A549 treated with AZD9567 at 1 μM for 4 hours (cell line): ENCODE data around the gene LUC7L. TPM values are rescaled to one million over a fixed set of nuclear protein-coding genes. Genes with fewer than 3 reads are reported as not detected.

Source experiments
- total RNA-seq: library from RNA; stranded (reverse); fragments of 200-300 nt; extraction: Qiagen RNA extraction; gene quantifications from 5 replicates; pipeline ENCODE4 v1.2.3, GENCODE V29; 2022; ENCODE audit not compliant: insufficient read depth

The LUC7L gene, protein sequence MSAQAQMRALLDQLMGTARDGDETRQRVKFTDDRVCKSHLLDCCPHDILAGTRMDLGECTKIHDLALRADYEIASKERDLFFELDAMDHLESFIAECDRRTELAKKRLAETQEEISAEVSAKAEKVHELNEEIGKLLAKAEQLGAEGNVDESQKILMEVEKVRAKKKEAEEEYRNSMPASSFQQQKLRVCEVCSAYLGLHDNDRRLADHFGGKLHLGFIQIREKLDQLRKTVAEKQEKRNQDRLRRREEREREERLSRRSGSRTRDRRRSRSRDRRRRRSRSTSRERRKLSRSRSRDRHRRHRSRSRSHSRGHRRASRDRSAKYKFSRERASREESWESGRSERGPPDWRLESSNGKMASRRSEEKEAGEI
- total RNA-seq: 43.0 to 55.3 TPM (median 52.7 TPM) in 5 replicates

DNA sequence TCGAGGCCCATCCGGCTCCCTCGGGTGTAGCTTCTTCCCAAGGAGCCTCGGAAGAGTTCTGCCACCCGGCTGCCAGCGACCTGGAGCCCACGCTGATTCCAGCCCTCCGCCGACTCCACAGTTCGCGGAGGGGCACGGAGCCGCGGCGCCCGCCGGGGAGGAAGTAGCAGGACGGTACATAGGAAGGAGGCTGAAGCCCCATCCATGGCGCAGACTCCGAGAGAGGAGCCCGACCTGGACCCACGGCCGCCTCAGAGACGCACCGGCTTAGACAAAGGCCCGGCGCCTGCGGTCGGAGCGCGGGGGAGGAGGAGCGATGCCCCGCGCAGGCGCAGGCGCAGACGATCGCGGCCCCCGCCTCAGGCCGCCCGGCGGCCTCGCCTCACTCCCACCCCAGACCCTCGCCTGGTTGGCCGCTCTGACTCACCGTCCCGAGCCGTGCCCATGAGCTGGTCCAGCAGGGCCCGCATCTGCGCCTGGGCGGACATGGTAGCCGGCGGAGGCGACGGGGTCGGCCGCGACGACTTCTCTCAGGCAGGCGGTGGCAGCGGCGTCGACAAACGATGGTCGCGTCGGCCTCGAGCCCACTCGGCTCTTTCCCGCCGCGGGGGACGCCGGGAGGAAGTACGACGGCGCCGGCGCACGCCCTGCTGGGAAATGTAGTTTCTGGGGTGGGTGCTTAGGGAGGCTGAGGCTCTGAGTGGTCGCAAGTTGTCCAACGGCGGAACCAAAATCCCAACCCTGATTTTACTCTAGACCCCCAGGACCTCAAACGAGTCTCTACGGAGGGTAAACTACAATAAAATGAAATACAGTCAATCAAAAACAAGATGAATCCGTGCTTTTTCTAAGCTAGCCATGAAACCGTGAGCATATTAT lies at the start of gene LUC7L:
Gene LUC7L (minus strand): TSS at position 598 of the 879 bp plus-strand sequence. CDS start 110 bp downstream, at position 488.

DNA sequence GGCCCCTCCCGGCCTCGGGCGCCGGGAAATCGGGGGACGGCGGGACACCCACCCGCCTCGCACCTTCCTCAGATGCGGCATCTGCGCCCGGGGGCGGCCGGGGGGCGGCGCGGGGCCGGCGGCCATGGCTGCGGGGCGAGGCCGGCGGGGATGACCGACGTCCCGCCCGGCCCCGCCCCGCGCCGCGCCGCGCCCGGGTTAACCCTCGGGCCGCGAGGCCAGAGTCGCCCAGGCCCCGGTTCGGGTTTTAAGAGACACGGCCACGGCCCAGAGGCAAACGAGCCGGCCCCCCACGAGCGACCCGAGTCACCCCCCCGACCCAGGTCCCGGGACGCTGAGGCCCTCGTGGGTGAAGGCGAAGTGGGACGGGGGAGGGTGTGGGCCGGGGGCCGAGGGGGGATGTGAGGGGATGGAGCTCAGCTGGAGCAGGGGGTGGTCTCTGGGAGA lies 46.6 kb upstream of the LUC7L start, which contains the start of gene RGS11:
Gene RGS11 (minus strand): TSS at position 159 of the 447 bp plus-strand sequence. CDS start 33 bp downstream, at position 126.

DNA sequence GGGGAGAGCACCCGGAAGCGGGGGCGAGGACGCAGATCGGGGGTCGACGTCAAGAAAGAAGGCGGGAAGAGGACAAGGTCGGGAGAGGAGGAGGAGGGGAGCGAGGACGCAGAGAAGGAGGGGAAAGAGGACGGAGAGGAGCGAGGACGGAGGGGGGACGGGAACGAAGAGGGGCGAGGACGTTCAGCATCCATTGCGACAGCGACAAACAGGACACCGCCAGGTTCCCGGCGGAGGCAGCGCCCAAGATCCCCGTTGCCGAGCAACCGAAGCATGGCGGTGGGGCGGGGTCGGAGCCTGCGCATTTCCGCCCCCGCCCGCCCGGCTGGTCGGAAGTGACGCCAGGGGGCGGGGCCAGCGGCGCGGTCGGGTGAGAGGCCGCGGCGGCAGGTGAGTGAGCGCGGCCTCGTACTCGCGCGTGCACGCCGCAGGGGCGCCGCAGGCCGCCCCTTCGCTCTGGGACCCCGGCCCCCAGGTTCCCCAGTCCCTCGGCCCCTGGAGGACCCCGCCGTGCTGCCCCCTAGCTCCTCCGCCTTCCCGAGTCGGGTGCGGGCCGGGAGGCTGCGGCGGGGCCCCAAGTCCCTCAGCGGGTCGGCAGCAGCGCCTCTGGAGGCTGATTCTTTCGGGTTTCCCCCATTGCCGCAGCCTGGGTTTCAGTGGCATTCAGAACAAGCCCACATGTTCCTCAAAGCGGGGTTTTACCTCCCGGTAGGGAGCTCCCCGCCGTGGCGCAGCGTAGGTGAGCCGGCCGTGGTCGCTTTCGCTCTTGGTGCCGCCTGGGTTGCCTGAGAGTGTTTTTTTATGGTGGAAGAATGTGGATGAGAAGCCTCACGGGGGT lies 5.4 kb upstream of the LUC7L start, which contains the start of gene FAM234A:
Gene FAM234A (plus strand): TSS at position 354 of the 838 bp plus-strand sequence. CDS start 19,593 bp downstream, outside the sequence.

DNA sequence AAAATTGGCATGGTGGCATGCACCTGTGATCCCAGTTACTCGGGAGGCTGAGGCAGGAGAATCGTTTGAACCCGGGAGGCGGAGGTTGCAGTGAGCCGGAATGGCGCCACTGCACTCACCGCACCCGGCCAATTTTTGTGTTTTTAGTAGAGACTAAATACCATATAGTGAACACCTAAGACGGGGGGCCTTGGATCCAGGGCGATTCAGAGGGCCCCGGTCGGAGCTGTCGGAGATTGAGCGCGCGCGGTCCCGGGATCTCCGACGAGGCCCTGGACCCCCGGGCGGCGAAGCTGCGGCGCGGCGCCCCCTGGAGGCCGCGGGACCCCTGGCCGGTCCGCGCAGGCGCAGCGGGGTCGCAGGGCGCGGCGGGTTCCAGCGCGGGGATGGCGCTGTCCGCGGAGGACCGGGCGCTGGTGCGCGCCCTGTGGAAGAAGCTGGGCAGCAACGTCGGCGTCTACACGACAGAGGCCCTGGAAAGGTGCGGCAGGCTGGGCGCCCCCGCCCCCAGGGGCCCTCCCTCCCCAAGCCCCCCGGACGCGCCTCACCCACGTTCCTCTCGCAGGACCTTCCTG lies 49.1 kb downstream of the LUC7L start, which contains the start of gene HBQ1:
Gene HBQ1 (plus strand): TSS at position 359 of the 575 bp plus-strand sequence. CDS start 28 bp downstream, at position 387.

DNA sequence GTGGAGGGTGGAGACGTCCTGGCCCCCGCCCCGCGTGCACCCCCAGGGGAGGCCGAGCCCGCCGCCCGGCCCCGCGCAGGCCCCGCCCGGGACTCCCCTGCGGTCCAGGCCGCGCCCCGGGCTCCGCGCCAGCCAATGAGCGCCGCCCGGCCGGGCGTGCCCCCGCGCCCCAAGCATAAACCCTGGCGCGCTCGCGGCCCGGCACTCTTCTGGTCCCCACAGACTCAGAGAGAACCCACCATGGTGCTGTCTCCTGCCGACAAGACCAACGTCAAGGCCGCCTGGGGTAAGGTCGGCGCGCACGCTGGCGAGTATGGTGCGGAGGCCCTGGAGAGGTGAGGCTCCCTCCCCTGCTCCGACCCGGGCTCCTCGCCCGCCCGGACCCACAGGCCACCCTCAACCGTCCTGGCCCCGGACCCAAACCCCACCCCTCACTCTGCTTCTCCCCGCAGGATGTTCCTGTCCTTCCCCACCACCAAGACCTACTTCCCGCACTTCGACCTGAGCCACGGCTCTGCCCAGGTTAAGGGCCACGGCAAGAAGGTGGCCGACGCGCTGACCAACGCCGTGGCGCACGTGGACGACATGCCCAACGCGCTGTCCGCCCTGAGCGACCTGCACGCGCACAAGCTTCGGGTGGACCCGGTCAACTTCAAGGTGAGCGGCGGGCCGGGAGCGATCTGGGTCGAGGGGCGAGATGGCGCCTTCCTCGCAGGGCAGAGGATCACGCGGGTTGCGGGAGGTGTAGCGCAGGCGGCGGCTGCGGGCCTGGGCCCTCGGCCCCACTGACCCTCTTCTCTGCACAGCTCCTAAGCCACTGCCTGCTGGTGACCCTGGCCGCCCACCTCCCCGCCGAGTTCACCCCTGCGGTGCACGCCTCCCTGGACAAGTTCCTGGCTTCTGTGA lies 52.5 kb downstream of the LUC7L start, which contains the start of gene HBA1:
Gene HBA1 (plus strand): TSS at position 204 of the 906 bp plus-strand sequence. CDS start 37 bp downstream, at position 241.

DNA sequence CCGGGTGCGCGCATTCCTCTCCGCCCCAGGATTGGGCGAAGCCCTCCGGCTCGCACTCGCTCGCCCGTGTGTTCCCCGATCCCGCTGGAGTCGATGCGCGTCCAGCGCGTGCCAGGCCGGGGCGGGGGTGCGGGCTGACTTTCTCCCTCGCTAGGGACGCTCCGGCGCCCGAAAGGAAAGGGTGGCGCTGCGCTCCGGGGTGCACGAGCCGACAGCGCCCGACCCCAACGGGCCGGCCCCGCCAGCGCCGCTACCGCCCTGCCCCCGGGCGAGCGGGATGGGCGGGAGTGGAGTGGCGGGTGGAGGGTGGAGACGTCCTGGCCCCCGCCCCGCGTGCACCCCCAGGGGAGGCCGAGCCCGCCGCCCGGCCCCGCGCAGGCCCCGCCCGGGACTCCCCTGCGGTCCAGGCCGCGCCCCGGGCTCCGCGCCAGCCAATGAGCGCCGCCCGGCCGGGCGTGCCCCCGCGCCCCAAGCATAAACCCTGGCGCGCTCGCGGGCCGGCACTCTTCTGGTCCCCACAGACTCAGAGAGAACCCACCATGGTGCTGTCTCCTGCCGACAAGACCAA lies 56.8 kb downstream of the LUC7L start, which contains the start of gene HBA2:
Gene HBA2 (plus strand): TSS at position 503 of the 568 bp plus-strand sequence. CDS start 37 bp downstream, at position 540.

DNA sequence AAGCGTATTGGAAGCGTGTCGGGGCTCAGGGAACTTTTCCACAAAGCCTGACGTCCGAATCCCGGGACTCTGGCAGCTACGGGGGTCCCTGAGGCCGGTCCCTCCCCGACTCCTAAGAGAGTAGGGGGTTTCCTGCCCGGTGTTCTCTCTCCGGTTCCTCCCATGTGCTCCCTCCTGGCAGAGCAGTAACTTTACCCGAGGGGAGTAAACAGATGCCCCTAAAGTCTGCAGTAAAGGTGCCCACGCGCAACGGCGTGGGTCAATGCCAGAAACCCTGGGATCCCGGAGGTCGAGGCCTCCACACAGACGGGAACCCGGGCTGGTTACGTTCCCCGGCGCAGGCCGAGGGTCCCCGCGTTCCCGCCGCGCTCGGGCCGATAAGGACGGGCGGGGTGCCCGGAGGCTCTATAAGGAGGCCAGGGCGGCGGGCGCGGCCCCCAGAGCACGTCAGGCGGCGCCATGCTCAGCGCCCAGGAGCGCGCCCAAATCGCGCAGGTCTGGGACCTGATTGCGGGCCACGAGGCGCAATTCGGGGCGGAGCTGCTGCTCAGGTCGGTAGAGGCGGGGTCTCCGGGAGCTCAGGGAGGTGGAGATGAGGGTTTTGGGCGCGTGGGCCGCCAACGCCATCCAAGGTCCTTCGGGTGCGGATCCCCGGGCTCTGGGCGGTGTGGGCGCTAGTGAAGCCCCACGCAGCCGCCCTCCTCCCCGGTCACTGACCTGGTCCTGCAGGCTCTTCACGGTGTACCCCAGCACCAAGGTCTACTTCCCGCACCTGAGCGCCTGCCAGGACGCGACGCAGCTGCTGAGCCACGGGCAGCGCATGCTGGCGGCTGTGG lies 63.5 kb downstream of the LUC7L start, which contains the start of gene HBM:
Gene HBM (plus strand): TSS at position 440 of the 836 bp plus-strand sequence. CDS start 20 bp downstream, at position 460.

DNA sequence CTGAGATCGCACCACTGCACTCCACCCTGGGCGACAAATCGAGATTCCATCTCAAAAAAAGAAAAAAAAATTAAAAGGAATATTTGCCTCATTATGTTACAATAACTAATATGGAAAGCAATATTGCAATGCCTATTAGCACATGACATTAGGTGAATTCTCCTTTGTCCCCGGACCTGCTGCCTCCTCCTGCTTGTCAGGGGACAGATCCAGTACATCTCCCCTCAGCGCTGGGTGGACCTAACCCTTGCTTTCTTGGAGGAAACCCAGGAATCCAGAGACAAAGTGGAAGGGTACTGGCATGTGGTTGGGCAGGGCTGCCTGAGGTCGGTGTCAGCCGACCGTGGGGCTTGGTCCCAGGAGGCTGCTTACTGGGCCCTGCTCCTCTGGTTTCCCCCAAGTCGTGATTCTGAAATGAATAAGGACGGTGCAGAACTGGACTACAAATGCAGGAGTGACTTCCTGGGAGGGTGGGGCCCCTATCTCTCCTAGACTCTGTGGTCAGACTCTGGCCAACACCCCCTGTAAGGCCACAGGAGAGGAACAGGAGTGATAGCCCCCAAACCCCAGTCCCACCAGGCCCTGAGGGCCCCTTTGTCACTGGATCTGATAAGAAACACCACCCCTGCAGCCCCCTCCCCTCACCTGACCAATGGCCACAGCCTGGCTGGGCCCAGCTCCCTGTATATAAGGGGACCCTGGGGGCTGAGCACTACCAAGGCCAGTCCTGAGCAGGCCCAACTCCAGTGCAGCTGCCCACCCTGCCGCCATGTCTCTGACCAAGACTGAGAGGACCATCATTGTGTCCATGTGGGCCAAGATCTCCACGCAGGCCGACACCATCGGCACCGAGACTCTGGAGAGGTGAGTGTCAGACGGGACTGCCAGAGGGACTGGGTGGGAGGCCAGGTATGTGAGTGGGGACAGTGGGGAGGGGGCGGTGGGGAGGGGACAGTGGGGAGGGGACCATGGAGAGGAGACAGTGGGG lies 76.8 kb downstream of the LUC7L start, which contains the start of gene HBZ:
Gene HBZ (plus strand): TSS at position 504 of the 988 bp plus-strand sequence. CDS start 266 bp downstream, at position 770.

Other genes with a start within 250 kb of the LUC7L start
- 29.9 to 41.1 TPM (median 37.5 TPM) in 5 replicates for gene POLR3K, start 175.8 kb downstream of the LUC7L start, total RNA-seq
- gene SNRNP25, start 175.6 kb downstream of the LUC7L start, total RNA-seq: 70.0 to 81.8 TPM (median 75.7 TPM) in 5 replicates
- 18.8 to 31.2 TPM (median 28.5 TPM) in 5 replicates for gene RHBDF1, start 156.8 kb downstream of the LUC7L start, total RNA-seq
- gene MPG, start 151.2 kb downstream of the LUC7L start, total RNA-seq: 52.2 to 79.0 TPM (median 74.7 TPM) in 5 replicates
- 25.3 to 28.4 TPM (median 26.4 TPM) in 5 replicates for gene NPRL3, start 90.8 kb downstream of the LUC7L start, total RNA-seq
- 0.18 TPM in 1 of 5 replicates, not detected in the others for gene HBZ, start 76.8 kb downstream of the LUC7L start, total RNA-seq
- not detected in 5 replicates for gene HBM, start 63.5 kb downstream of the LUC7L start, total RNA-seq
- gene HBA2, start 56.6 kb downstream of the LUC7L start, total RNA-seq: 0.29 to 1.0 TPM (median 1.0 TPM) in 3 of 5 replicates, not detected in the others
- 1.2 to 1.9 TPM (median 1.5 TPM) in 4 of 5 replicates, not detected in the other for gene HBA1, start 52.8 kb downstream of the LUC7L start, total RNA-seq
- gene HBQ1, start 49.0 kb downstream of the LUC7L start, total RNA-seq: 6.4 to 8.0 TPM (median 7.1 TPM) in 5 replicates
- 39.1 to 52.9 TPM (median 51.9 TPM) in 5 replicates for gene FAM234A, start 5.4 kb upstream of the LUC7L start, total RNA-seq
- 2.3 to 5.7 TPM (median 3.9 TPM) in 5 replicates for gene RGS11, start 46.5 kb upstream of the LUC7L start, total RNA-seq
- gene ARHGDIG, start 51.1 kb upstream of the LUC7L start, total RNA-seq: 2.9 to 3.7 TPM (median 3.0 TPM) in 5 replicates
- 0.16 to 0.67 TPM (median 0.29 TPM) in 4 of 5 replicates, not detected in the other for gene PDIA2, start 53.7 kb upstream of the LUC7L start, total RNA-seq
- 21.4 to 36.9 TPM (median 34.6 TPM) in 5 replicates for gene AXIN1, start 123.3 kb upstream of the LUC7L start, total RNA-seq
- gene MRPL28, start 141.1 kb upstream of the LUC7L start, total RNA-seq: 112 to 128 TPM (median 125 TPM) in 5 replicates
- gene PGAP6, start 152.5 kb upstream of the LUC7L start, total RNA-seq: 36.0 to 40.7 TPM (median 37.3 TPM) in 5 replicates
- gene NME4, start 167.8 kb upstream of the LUC7L start, total RNA-seq: 326 to 424 TPM (median 419 TPM) in 5 replicates
- 22.9 to 32.3 TPM (median 31.6 TPM) in 5 replicates for gene DECR2, start 172.4 kb upstream of the LUC7L start, total RNA-seq
- gene RAB11FIP3, start 196.2 kb upstream of the LUC7L start, total RNA-seq: 23.5 to 29.0 TPM (median 27.5 TPM) in 5 replicates